GM19035 (cell line): ENCODE results near the gene PLA2G12B.

Source experiments
- ATAC-seq: cut with Tn5 transposase; IDR thresholded peaks from one replicate; pipeline ENCODE4 v1.9.1; 2021; ENCODE audit not compliant: unreplicated experiment

PLA2G12B gene

DNA sequence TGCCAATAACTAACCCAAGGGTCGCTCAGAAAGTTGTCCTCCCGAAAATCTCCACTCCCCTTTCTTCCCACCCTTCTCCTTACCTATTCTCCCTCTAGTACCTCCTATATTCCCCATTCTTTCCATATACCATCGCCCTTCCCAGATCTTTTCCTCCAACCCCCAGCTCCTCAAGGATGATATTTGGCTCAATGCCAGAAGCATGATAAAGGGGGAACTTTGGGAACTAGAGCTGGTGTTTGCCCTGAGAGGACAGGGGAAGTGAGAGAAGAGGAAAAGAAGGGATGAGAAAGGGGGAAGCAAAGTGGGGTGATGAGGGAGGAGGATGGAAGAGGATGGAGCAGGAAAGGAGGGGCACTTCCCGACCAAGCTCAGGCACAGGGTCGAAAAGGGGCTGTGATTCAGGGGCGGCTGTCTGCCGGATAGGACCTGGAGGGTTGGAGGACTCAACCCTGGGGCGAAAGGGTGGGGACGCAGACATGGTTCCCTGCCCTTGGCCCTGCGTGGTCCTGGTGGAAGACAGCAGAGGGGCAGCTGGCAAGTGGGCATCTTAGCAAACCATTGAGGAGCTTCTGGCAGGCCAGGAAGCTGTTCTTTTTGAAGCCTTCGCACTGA, 59.3 kb downstream of the PLA2G12B start:
- ATAC-seq: no peak

DNA sequence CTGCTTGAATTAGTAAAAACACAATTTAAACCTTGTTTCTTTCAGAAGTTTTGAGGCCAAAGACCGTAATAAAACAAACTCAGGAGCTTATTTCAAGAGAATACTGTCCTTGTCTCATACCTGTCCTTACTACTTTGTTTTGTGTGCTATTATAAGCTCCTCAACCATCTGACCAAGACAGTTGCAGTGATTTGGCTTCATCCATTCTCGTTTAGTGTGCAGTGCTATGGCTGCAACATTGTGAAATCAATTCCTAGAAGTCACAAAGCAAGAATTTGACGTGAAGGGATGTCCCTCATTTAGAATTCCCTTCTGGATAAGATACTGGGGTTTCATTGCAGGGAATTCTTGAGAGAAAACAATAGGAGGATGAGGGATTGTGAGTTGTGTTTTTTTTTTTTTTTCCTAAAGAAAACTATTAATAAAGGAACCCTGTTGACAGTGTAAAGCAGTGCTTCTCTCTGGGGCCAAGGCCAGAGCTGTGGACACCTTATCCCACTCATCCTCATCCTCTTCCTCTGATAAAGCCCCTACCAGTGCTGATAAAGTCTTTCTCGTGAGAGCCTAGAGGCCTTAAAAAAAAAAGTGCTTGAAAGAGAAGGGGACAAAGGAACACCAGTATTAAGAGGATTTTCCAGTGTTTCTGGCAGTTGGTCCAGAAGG, 61.3 kb downstream of the PLA2G12B start, which contains the start of gene OIT3:
Gene OIT3 (plus strand): TSS at position 604 of the 663 bp plus-strand sequence. CDS start 60 bp downstream, outside the sequence.
- ATAC-seq: no peak

DNA sequence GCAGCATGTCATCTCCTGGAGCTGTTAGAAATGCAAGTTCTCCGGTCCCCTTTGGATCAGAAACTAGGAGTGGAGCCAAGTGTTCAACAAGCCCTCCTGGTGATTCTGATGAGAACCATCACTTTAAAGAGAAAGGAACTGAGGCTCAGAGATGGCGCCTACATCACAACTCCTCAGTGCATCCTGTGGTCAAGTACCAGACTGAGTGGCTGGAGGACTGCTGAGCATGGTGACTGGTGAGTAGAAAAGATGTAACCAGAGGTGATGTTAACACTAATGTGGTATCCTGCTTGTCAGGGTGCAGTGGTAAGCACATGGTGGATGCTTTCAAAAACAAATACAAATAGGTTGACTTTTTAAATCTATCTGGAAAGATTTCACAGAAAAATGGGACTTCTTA, 64.5 kb downstream of the PLA2G12B start:
- ATAC-seq: no peak

- ATAC-seq: no peak
These were observed 65.2 kb downstream of the PLA2G12B start for GRCh38 chr10:72889391-72889831.

DNA sequence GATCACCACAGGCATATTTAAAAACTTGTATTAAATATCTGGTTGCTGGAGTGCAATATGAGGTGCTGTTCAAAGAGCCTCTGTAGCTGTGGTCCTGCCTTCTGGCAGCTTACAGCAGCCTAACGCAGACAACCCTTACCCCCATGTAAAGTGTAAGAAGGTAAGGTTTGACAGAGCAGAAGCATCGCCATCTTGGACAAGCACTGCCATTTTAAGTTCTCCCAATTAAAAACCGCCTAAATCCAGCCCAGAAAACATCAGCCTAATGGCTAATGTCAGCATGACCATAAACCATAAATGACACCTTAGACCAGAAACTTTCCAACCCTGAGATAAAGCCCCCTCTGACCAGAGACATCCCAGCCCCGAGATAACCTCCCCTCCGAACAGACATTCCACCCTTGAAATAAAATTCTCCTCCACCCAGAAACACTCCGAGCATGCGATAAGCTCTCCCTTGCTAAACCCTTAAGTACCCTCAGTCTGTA, 66.4 kb downstream of the PLA2G12B start:
- no peak for ATAC-seq

GRCh38 chr10:72887043-72887442, 67.6 kb downstream of the PLA2G12B start:
- ATAC-seq: no peak

GRCh38 chr10:72886621-72887020, 68.0 kb downstream of the PLA2G12B start:
- ATAC-seq: no peak

- no peak for ATAC-seq
These were observed 68.7 kb downstream of the PLA2G12B start for GRCh38 chr10:72885953-72886352.
